Chondrocyte (in vitro differentiated cells): ENCODE results near the gene LRMDA. TPM values are rescaled to one million over a fixed set of nuclear protein-coding genes. Genes with fewer than 3 reads are reported as not detected.
A peak's percentile ranks its signal among the peaks of the same experiment; 100 is the strongest.

Experiments used
- DNase-seq: peaks from one replicate; pipeline ENCODE4 v3.0.0; 2021; ENCODE audit warnings: mixed read lengths, low spot score
- H3K27ac Mint-ChIP-seq: one replicate; pipeline ENCODE4 v1.8.0; 2021; ENCODE audit warnings: mild to moderate bottlenecking, moderate library complexity, mixed read lengths; ENCODE audit not compliant: unreplicated experiment
- H3K27me3 Mint-ChIP-seq: 2 replicates; pipeline ENCODE4 v1.8.0; 2021; ENCODE audit warnings: low read depth, mixed read lengths
- H3K36me3 Mint-ChIP-seq: 2 replicates; pipeline ENCODE4 v1.8.0; 2021; ENCODE audit warnings: low read depth, mixed read lengths
- H3K4me1 Mint-ChIP-seq: 2 replicates; pipeline ENCODE4 v1.8.0; 2021; ENCODE audit warnings: low read depth, mild to moderate bottlenecking, mixed read lengths
- H3K4me3 Mint-ChIP-seq: one replicate; pipeline ENCODE4 v1.8.0; 2021; ENCODE audit warnings: mild to moderate bottlenecking, moderate library complexity, mixed read lengths; ENCODE audit not compliant: unreplicated experiment
- H3K9me3 Mint-ChIP-seq: 2 replicates; pipeline ENCODE4 v1.8.0; 2021; ENCODE audit warnings: low read depth, mixed read lengths
- total RNA-seq: library from RNA; stranded (reverse); gene quantifications from 3 replicates; pipeline ENCODE4 v1.2.1, GENCODE V29; 2021
- TF ChIP-seq, protein P1 (sequence below): fragments of 200-600 bp; sonication (generic); IDR thresholded peaks from 2 replicates; pipeline ENCODE4 v1.5.0; 2021; ENCODE audit warnings: antibody characterized with exemption, mild to moderate bottlenecking, moderate library complexity

LRMDA gene
- total RNA-seq, 1 donor from 2014 or later, result 2.8 TPM

DNA sequence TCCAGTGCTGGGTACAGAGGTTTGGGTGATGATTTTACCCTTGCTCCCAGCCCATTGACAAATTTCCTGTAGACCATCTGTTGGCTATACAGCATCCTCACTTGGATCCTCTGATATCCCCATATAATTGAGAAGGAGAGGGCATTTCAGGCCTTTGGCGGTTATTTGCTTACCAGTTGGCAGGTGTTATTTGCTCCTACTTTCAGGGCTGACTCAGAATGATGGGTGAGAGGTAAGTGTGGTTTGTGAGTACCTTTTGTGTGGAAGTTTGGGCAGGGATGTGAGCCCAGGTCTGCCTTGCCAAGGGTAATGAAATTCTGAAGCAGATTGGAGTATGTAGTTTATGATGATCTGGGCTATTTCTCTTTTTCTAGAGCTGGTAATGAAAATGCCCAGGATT, 93.6 kb downstream of the LRMDA start:
- peaks cover 11% of the 10 kb centered on the region for H3K9me3 Mint-ChIP-seq
- no peak for DNase-seq
- no peaks in the 10 kb centered on the region for H3K4me1 Mint-ChIP-seq
- peaks cover 31% of the 10 kb centered on the region for H3K27me3 Mint-ChIP-seq
- TF ChIP-seq, protein P1, sequence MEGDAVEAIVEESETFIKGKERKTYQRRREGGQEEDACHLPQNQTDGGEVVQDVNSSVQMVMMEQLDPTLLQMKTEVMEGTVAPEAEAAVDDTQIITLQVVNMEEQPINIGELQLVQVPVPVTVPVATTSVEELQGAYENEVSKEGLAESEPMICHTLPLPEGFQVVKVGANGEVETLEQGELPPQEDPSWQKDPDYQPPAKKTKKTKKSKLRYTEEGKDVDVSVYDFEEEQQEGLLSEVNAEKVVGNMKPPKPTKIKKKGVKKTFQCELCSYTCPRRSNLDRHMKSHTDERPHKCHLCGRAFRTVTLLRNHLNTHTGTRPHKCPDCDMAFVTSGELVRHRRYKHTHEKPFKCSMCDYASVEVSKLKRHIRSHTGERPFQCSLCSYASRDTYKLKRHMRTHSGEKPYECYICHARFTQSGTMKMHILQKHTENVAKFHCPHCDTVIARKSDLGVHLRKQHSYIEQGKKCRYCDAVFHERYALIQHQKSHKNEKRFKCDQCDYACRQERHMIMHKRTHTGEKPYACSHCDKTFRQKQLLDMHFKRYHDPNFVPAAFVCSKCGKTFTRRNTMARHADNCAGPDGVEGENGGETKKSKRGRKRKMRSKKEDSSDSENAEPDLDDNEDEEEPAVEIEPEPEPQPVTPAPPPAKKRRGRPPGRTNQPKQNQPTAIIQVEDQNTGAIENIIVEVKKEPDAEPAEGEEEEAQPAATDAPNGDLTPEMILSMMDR, result no peak
- no peak overlapping the region for H3K27ac Mint-ChIP-seq
- H3K36me3 Mint-ChIP-seq, result peaks cover 2% of the 10 kb centered on the region
- no peak overlapping the region for H3K4me3 Mint-ChIP-seq

DNA sequence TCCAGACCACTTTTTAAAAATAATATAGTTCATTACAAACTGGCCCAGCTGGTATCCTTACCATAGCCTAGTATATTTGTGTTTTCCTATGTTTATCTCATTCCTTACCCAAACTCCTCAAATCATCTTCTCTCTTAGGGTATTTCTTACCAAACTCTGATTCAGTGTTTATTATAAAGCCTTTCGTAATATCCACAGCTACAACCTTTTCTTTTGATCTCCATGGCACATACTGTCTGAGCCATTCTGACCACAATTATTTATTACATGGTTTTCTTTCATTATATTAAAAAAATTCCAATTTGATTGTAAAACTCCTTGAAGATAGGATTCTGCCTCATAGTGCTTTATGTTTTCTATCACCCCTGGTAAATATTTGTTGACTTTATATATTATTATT, 94.2 kb downstream of the LRMDA start:
- no peak overlapping the region for H3K27ac Mint-ChIP-seq
- DNase-seq, result no peak
- H3K9me3 Mint-ChIP-seq, result peaks cover 8% of the 10 kb centered on the region
- H3K36me3 Mint-ChIP-seq, result no peaks in the 10 kb centered on the region
- peaks cover 26% of the 10 kb centered on the region for H3K27me3 Mint-ChIP-seq
- H3K4me1 Mint-ChIP-seq, result peaks cover 4% of the 10 kb centered on the region
- TF ChIP-seq, protein P1, result no peak
- H3K4me3 Mint-ChIP-seq, result no peak overlapping the region

DNA sequence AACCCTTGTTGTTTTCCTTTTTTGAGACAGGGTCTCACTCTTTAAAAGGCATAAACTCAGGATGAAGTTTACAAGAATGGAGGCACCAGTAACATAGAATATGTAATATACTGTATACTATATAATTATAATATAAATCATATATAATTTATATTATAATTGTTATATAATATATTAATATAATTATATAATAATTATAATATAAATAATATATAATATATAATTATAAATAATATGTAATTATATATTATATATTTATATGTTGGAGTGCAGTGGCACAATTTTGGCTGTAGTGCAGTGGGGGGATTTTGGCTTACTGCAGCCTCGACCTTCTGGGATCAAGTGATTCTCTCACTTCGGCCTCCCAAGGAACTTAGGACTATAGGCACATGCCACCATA, 96.1 kb downstream of the LRMDA start:
- Mint-ChIP-seq H3K36me3 (no peaks in the 10 kb centered on the region), H3K9me3 (peaks cover 8% of the 10 kb centered on the region), H3K4me3 (no peak overlapping the region), H3K27me3 (peaks cover 19% of the 10 kb centered on the region), H3K4me1 (peaks cover 15% of the 10 kb centered on the region), H3K27ac (no peak overlapping the region)
- DNase-seq, result no peak
- TF ChIP-seq, protein P1, result no peak

DNA sequence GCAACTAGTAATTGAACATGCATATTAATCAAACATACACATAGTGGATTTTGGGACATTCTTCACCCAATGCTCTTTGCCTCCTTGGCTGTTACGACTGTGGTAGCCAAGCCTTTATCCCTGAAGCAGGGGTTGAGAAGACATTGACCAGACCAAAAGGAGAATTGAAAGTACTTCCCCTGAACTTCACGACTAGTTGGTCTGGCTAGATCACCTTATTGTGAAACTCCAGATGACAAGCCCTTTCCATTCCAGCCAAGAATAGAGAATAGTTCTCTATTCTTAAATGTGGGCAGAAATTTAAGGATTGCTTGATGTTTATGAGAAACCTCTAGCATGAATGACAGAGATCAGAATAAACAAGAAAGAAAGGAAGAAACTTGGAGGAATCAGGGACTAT, 97.0 kb downstream of the LRMDA start:
- H3K36me3 Mint-ChIP-seq, result no peaks in the 10 kb centered on the region
- H3K27ac Mint-ChIP-seq, result no peak overlapping the region
- DNase-seq, result no peak
- peaks cover 20% of the 10 kb centered on the region for H3K4me1 Mint-ChIP-seq
- H3K4me3 Mint-ChIP-seq, result no peak overlapping the region
- H3K9me3 Mint-ChIP-seq, result peaks cover 8% of the 10 kb centered on the region
- peaks cover 16% of the 10 kb centered on the region for H3K27me3 Mint-ChIP-seq
- TF ChIP-seq, protein P1, result no peak

DNA sequence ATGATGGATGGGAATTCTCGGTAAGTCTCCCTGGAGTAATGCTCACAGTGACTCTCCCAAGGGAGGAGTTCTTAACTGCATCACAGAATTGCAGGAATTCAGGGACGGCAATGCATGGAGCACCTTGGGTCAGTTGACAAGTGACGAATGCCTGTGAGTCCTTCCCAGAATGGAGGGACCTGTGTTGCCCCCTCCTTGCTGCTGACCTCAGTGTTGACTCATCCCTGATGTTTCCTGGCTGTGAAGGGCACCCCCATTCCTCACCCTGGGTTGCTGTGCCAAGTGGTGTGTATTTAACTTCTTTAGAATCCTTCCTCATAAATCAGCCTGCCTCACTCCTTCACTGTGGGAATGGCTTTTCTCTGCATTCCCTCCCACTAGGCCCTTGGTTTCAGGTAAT, 98.9 kb downstream of the LRMDA start:
- no peak overlapping the region for H3K4me3 Mint-ChIP-seq
- H3K27ac Mint-ChIP-seq, result peak overlapping the region; percentile 78
- TF ChIP-seq, protein P1, result no peak
- H3K4me1 Mint-ChIP-seq, result peaks cover 23% of the 10 kb centered on the region
- peaks cover 13% of the 10 kb centered on the region for H3K27me3 Mint-ChIP-seq
- no peaks in the 10 kb centered on the region for H3K36me3 Mint-ChIP-seq
- no peak for DNase-seq
- H3K9me3 Mint-ChIP-seq, result peaks cover 8% of the 10 kb centered on the region
